Measurements from ENCODE around the gene ID2. TPM values are rescaled to one million over a fixed set of nuclear protein-coding genes. Genes with fewer than 3 reads are reported as not detected.

Gene ID2
- total and polyA plus RNA-seq, 2 of the 13 experiments (the other 11 are each of a cell fraction or from before 2014, with no cell fraction given) = 214 to 719 TPM

- TF ChIP-seq PATZ1 (CRISPR knock-in tag; IDR thresholded peaks at IDR 0.05) (peak; percentile 48), ZNF501 (CRISPR knock-in tag; IDR thresholded peaks at IDR 0.05) (peak; percentile 57), ARID5B (CRISPR knock-in tag; IDR thresholded peaks at IDR 0.05) (peak; percentile 44), TFE3 (CRISPR knock-in tag; IDR thresholded peaks at IDR 0.05) (peak; percentile 48; the same call in 1 of the 2 replicates), GATAD2A (CRISPR knock-in tag; IDR thresholded peaks at IDR 0.05) (peak; percentile 51; the same call in 1 of the 2 replicates), MAX (IDR thresholded peaks at IDR 0.05) (0 out of 2 replicates have a peak, but pooled peaks have one; percentile 25), NR2C2 (CRISPR knock-in tag; IDR thresholded peaks at IDR 0.05; ENCODE audit: borderline replicate concordance) (peak; percentile 82), FOXA3 (CRISPR knock-in tag; IDR thresholded peaks at IDR 0.05) (peak; percentile 16; the same call in 1 of the 2 replicates), ZNF704 (CRISPR knock-in tag; IDR thresholded peaks at IDR 0.05; ENCODE audit: borderline replicate concordance) (no peak), ZMYM4 (CRISPR knock-in tag; IDR thresholded peaks at IDR 0.05) (peak; percentile 39; the same call in 1 of the 2 replicates), GABPA (IDR thresholded peaks at IDR 0.05; ENCODE audit: low read depth, low read length) (no peak), GABPA (CRISPR knock-in tag; IDR thresholded peaks at IDR 0.05; ENCODE audit: low read depth) (peak; percentile 76), TEAD3 (CRISPR knock-in tag; optimal IDR thresholded peaks at IDR 0.05; ENCODE audit: borderline replicate concordance) (peak; percentile 29), STAG1 (CRISPR knock-in tag; IDR thresholded peaks at IDR 0.05) (no peak), RARA (CRISPR knock-in tag; IDR thresholded peaks at IDR 0.05) (peak; percentile 63), MED1 (CRISPR knock-in tag; IDR thresholded peaks at IDR 0.05) (peak; percentile 35), ZNF552 (CRISPR knock-in tag; IDR thresholded peaks at IDR 0.05; ENCODE audit: borderline replicate concordance) (no peak), BCL6 (CRISPR knock-in tag; IDR thresholded peaks at IDR 0.05) (no peak), ZFP1 (CRISPR knock-in tag; IDR thresholded peaks at IDR 0.05) (no peak), ELF3 (CRISPR knock-in tag; IDR thresholded peaks at IDR 0.05) (0 out of 2 replicates have a peak, but pooled peaks have one; percentile 58), GABPB1 (CRISPR knock-in tag; IDR thresholded peaks at IDR 0.05) (peak; percentile 32; the same call in 1 of the 2 replicates), ZNF780A (CRISPR knock-in tag; IDR thresholded peaks at IDR 0.05) (no peak)
Observed at GRCh38 chr2:8643250-8643995, 38.4 kb upstream of the ID2 start (continued).

Data from HepG2 (cell line).